CD4-positive, alpha-beta T cell treated with Interleukin-6 at 100 ng/mL for 8 hours (primary cell): Measurements from ENCODE around the gene NOX5.

ENCODE experiments used
- DNase-seq: peaks from one replicate; pipeline ENCODE4 v3.0.0-alpha.2; 2020; ENCODE audit warnings: mixed read lengths, low spot score

The NOX5 gene

GRCh38 chr15:69100821-69101220, 86.3 kb downstream of the NOX5 start:
- DNase-seq = no peak

DNA sequence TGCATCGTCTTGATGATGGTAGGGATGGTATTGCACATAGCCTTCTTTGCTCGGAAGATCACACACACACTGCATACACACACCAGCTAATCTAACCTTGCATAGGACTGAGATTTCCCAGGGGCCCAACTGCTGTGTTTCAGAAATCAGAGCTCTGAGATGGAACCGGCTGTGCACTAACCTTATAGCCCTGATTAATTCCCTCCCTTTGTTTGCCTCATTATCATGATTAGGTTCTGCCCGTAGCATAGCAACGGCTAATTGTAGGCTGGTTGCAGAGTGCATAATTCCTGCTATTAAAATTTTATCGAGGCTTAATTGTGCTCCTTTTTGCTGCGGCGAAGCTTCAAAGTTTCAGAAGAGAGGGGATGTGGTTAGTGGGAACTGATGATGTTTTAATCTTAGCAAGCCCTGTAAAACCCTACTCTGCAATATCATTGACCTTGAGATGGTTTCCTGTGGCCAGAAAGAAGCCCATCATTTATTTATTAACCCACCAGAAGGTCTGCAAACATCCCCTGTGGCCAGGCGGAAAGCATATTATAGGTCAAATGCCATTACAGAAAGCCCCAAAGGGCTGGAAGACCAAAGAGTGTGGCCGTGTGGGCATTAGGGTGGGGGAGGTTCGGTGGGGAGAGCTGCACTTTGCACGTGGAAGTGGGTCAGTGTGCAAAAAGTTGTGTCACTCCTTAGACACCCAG, 89.7 kb downstream of the NOX5 start:
- peak; percentile 11 for DNase-seq

- no peak for DNase-seq
These were observed 91.0 kb downstream of the NOX5 start for GRCh38 chr15:69105451-69105985.

- DNase-seq = no peak
These were observed 92.6 kb downstream of the NOX5 start for GRCh38 chr15:69107025-69107620.
